ENCODE results near the gene ROGDI. TPM values are rescaled to one million over a fixed set of nuclear protein-coding genes. Genes with fewer than 3 reads are reported as not detected.

Gene ROGDI
- total and polyA plus RNA-seq, 2 donors (not counting 3 experiments of a cell fraction or from before 2014, with no cell fraction given) = 12.0 to 36.9 TPM

DNA sequence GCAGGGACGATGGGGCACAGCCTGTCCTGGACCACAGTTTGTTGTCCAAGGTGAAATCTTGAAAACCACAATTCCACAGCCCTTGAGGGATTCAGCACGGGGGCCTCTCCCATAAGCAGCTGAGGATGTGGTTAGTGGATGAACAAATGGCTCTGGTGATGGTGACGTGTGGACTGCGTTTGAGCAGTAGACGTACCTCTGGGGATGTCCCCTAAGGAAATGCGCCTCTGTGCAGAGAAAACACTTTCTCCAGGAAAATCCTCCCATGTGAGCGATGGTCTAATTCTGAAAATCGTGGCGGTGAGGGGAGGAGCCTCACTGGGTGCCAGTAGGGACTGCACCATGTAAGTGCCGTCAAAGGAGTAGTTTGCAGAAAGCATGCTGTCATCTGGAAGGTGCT is 11.6 kb downstream of the ROGDI start:
- no peak overlapping the region for H2AFZ ChIP-seq (ENCODE audit: low read depth, low read length)
- no peaks in the 10 kb centered on the region for H3K36me3 ChIP-seq (ENCODE audit: control insufficient read depth in 2 of 2, extremely low read depth in 1 of 2, insufficient read depth in 2 of 2, low read length in 2 of 2)
- no peaks in the 10 kb centered on the region for H3K79me2 ChIP-seq (ENCODE audit: control insufficient read depth, insufficient read depth, low read length)
- no peaks in the 10 kb centered on the region for H3K9me1 ChIP-seq (replicated peaks; ENCODE audit: control insufficient read depth, extremely low read depth, insufficient read depth, low read length)
- intact Hi-C loops (cut with micrococcal nuclease) = no loop called here
- no peaks in the 10 kb centered on the region for H3K9me3 ChIP-seq (replicated peaks; ENCODE audit: control insufficient read depth, insufficient read depth, low read length)
- DNase-seq (ENCODE audit: low read depth, low spot score) (no peak), FAIRE-seq (no peak)
- no peak overlapping the region for H3K4me2 ChIP-seq (ENCODE audit: insufficient read depth, low read length)
- POLR2A ChIA-PET = no interaction called here
- no peaks in the 10 kb centered on the region for H4K20me1 ChIP-seq (replicated peaks; ENCODE audit: control insufficient read depth, extremely low read depth, insufficient read depth, low read length)
- dilution Hi-C loops (cut with MboI; ENCODE audit: extremely low pct_ligation_motif_present, low sequenced_read_pairs) = no loop called here
- H3K9ac ChIP-seq (replicated peaks; ENCODE audit: extremely low read depth, insufficient read depth, low read length) = no peak overlapping the region
- H3K27ac ChIP-seq (ENCODE audit: insufficient read depth, low read depth, low read length) = no peak overlapping the region
- H3K4me1 ChIP-seq (ENCODE audit: control insufficient read depth, extremely low read depth, insufficient read depth, low read length) = no peaks in the 10 kb centered on the region
- no peak overlapping the region for H3K4me3 ChIP-seq (replicated peaks in 1 of 3; ENCODE audit: insufficient read depth in 1 of 3, low read depth in 1 of 3, low read length in 3 of 3)
- no TSS peak for BruUV-seq (replicated peaks)
- CTCF ChIA-PET = no interaction called here
- no peaks in the 10 kb centered on the region for H3K27me3 ChIP-seq (ENCODE audit: control insufficient read depth in 2 of 2, insufficient read depth in 2 of 2, low read length in 2 of 2)
- TF ChIP-seq FOS (IDR thresholded peaks at IDR 0.05; ENCODE audit: borderline replicate concordance, insufficient read depth, low read length) = no peak
- TF ChIP-seq POLR2A (IDR thresholded peaks at IDR 0.05; ENCODE audit: low read depth, low read length) = no peak
- TF ChIP-seq GATA2 (IDR thresholded peaks at IDR 0.05; ENCODE audit: insufficient read depth, insufficient read length, low read depth, low read length) = no peak
- no peak for TF ChIP-seq POLR2AphosphoS5 (IDR thresholded peaks at IDR 0.05; ENCODE audit: insufficient read depth, low read depth, low read length)
- TF ChIP-seq EZH2 (IDR thresholded peaks at IDR 0.05; ENCODE audit: borderline replicate concordance, low read depth, low read length, severe bottlenecking) = no peak
- TF ChIP-seq CTCF (IDR thresholded peaks at IDR 0.05; ENCODE audit: extremely low read depth in 1 of 2, insufficient read depth in 1 of 2, low read depth in 1 of 2, low read length in 2 of 2) = no peak
- no peak for TF ChIP-seq MAX (IDR thresholded peaks at IDR 0.05; ENCODE audit: insufficient read depth, insufficient read length)
